ENCODE measurements around the gene TCF3.

TCF3 gene

DNA sequence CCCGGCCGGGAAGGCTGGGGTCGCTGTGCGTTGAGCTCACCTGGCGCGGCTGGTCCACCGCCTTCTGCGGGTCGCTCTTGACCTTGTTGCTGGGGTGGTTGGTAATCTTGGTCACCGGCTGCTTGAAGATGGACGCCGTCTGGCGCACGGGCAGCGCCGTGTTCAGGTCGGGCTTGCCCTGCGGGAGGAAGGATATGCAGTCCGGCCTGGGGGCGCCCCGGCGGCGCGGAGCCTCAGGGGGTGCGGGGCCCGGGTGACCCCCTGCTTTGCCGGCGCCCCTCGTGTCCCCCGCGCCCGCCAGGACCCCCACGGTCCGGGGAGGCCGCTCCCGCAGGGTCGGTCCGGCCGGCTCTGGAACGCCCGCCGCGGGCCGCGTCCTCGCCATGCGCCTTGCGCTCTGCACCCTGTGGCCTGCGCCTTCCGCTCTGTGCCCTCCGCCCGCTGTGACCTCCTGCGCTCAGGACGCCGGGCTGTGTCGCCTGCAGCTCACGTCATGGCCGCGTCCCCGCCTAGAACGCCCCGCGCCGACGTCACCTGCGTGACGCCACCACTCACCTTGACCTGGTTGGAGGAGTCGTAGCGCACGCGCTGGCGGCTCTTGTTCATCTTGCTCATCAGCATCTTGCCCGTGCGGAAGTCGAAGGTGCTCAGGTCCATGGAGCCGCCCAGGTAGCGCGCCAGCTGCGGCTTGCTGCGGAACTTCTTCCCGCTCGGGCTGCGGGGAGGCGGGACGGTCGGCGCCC is 67.7 kb downstream of the TCF3 start:
- TF ChIP-seq, protein P1, sequence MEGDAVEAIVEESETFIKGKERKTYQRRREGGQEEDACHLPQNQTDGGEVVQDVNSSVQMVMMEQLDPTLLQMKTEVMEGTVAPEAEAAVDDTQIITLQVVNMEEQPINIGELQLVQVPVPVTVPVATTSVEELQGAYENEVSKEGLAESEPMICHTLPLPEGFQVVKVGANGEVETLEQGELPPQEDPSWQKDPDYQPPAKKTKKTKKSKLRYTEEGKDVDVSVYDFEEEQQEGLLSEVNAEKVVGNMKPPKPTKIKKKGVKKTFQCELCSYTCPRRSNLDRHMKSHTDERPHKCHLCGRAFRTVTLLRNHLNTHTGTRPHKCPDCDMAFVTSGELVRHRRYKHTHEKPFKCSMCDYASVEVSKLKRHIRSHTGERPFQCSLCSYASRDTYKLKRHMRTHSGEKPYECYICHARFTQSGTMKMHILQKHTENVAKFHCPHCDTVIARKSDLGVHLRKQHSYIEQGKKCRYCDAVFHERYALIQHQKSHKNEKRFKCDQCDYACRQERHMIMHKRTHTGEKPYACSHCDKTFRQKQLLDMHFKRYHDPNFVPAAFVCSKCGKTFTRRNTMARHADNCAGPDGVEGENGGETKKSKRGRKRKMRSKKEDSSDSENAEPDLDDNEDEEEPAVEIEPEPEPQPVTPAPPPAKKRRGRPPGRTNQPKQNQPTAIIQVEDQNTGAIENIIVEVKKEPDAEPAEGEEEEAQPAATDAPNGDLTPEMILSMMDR (IDR thresholded peaks at IDR 0.05; ENCODE audit: low read depth, low read length): no peak
- DNase-seq (ENCODE audit: extremely low read depth, low read depth): no peak

DNA sequence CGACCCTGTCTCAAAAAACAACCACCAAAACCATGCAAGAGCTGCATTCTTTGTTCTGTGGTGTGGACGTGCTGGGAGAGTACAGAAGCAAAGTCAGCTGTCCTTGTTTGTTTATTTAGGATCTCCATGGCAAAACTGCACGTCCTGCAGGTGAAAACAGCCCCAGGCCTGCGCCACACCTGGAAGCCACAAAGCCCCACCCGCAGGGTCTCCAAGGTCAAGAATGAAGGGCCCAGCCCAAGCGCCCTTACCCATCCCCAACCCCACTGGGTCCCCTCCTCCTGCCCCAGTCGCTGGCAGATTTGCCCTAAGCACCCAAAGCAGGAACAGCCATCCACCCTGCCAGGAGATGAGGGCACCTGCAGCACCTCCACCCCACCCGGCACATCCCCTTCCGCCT is 70.2 kb downstream of the TCF3 start:
- TF ChIP-seq, protein P1 (IDR thresholded peaks at IDR 0.05; ENCODE audit: low read depth, low read length): no peak
- no peak for DNase-seq (ENCODE audit: extremely low read depth, low read depth)

DNA sequence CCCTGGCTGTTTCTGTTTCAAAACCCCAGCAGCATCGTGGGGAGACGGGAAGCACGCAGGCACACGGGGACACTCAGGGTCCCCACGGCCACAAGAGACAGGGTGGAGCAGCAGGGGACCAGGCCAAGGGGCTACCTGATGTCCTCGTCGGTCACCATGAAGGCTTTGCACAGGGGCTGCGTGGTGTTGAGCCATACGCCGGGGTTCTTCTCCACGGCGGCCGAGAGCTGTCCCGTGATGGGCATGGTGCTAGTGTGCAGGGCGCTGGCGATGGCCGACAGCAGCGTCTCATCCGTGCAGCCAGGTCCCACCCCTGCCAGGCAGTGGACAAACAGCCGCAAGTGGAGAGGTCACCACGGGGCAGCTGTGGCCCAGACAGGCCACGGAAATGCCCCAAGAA is 71.5 kb downstream of the TCF3 start:
- TF ChIP-seq, protein P1 (IDR thresholded peaks at IDR 0.05; ENCODE audit: low read depth, low read length): no peak
- DNase-seq (ENCODE audit: extremely low read depth, low read depth): no peak

DNA sequence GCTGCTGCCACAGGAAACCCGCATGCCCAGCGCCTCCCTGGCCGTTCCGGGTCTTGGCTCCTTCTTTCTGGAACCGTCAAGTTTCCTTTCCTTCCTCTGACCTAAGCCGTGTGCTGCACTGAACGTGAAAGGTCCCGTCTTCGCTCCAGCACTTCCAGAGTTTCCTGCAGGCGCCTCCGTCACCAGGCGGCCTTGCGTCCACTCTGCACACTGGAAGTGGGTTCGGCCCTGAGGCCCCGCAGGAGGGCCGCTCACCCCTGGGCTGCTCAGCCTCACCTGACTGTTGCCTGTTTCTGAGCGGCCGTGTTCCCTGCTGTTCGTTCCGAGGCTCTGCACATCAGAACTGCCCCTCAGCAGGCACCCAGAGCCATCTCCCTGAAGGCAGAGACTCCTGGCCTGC is 72.0 kb downstream of the TCF3 start:
- TF ChIP-seq, protein P1 (IDR thresholded peaks at IDR 0.05; ENCODE audit: low read depth, low read length): no peak
- no peak for DNase-seq (ENCODE audit: extremely low read depth, low read depth)

DNA sequence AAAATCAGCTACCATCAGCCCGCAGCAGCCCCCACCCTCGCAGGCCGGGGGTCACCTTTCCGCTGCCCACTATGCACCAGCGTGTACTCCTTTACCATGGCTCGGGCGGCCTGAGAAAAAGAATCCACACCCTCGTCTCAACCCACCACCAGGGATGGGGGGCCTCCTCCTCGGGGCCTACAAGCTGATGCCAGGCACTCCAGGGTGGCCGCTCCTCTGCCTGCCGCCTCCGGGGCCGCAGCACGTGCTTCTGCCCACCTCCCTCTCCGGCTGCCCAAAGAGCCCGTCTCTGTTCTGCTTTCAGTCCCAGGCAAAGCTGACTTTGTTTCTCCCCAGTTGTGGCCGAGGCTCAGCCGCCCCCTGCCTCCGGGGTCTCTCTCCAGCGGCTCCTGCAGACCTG is 73.2 kb downstream of the TCF3 start:
- TF ChIP-seq, protein P1 (IDR thresholded peaks at IDR 0.05; ENCODE audit: low read depth, low read length): no peak
- DNase-seq (ENCODE audit: extremely low read depth, low read depth): no peak

DNA sequence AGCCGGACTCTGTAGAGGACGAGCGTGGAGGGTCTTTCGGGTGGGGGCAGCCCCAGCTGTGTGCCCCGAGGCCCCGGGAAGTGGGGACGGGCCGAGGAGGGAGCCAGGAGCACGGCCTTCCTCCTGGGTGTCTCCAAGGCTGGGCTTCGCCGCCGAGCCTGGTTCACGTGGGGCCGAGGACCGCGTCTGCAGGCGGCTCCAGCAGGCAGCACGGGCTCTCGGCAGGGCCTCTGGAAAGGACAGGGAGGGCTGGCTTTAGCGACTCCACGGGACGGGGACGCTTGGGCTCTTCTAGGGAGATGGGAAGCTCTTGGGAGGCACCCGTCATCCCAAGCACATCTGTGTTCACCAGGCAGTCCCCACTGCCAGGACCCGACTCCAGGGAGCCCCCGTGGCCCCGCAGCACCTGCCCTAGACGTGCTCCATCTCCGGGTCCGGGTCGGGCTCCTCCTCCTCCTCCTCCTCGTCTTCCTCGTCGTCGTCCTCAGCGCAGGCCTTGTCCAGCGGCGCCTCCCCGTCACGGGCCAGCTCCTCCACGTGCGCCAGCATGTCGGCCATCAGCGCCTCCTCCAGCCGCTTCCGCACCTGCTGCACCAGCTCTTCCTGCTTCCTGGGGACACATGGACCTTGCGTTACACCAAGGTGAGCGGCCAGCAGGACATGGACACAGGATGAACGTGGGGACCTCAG is 74.3 kb downstream of the TCF3 start:
- TF ChIP-seq, protein P1 (IDR thresholded peaks at IDR 0.05; ENCODE audit: low read depth, low read length): no peak
- no peak for DNase-seq (ENCODE audit: extremely low read depth, low read depth)

All from AG09319 (cell line).